HG02610 (cell line): ENCODE data around the gene TUBG2.
A peak's percentile ranks its signal among the peaks of the same experiment; 100 is the strongest.

Experiments used
- ATAC-seq: cut with Tn5 transposase; IDR thresholded peaks from one replicate; pipeline ENCODE4 v1.9.1; 2021; ENCODE audit warnings: mild to moderate bottlenecking, moderate library complexity; ENCODE audit not compliant: unreplicated experiment

The TUBG2 gene

GRCh38 chr17:42676424-42677011 is 17.4 kb downstream of the TUBG2 start, which contains the start of gene PLEKHH3:
Gene PLEKHH3 (minus strand): TSS chr17:42676994. CDS start chr17:42676563, 431 bp downstream.
- ATAC-seq: no peak

GRCh38 chr17:42677012-42677857 is 18.2 kb downstream of the TUBG2 start:
- peak; percentile 72 for ATAC-seq

- ATAC-seq: no peak
Observed at GRCh38 chr17:42677921-42678781, 19.1 kb downstream of the TUBG2 start.

- ATAC-seq: no peak
Observed at GRCh38 chr17:42678951-42679491, 19.9 kb downstream of the TUBG2 start.

GRCh38 chr17:42679492-42680330 is 20.6 kb downstream of the TUBG2 start:
- no peak for ATAC-seq

GRCh38 chr17:42680331-42680808 is 21.3 kb downstream of the TUBG2 start:
- ATAC-seq: no peak

GRCh38 chr17:42681976-42682721 is 23.1 kb downstream of the TUBG2 start, which contains the start of gene CNTNAP1:
Gene CNTNAP1 (plus strand): TSS chr17:42682531. CDS start chr17:42682830, 299 bp downstream.
- ATAC-seq: no peak

GRCh38 chr17:42682722-42683403 is 23.8 kb downstream of the TUBG2 start:
- no peak for ATAC-seq

- no peak for ATAC-seq
Observed at GRCh38 chr17:42683407-42684034, 24.4 kb downstream of the TUBG2 start.

GRCh38 chr17:42684929-42685556 is 26.0 kb downstream of the TUBG2 start:
- ATAC-seq: no peak

GRCh38 chr17:42685831-42686230 is 26.7 kb downstream of the TUBG2 start:
- ATAC-seq: no peak

GRCh38 chr17:42686520-42687128 is 27.5 kb downstream of the TUBG2 start:
- no peak for ATAC-seq

- ATAC-seq: no peak
Observed at GRCh38 chr17:42687707-42688320, 28.7 kb downstream of the TUBG2 start.

GRCh38 chr17:42690596-42690995 is 31.5 kb downstream of the TUBG2 start:
- ATAC-seq: no peak

- no peak for ATAC-seq
Observed at GRCh38 chr17:42691021-42691545, 32.0 kb downstream of the TUBG2 start.

GRCh38 chr17:42692489-42692888 is 33.4 kb downstream of the TUBG2 start:
- ATAC-seq: no peak

GRCh38 chr17:42694524-42694923 is 35.4 kb downstream of the TUBG2 start:
- no peak for ATAC-seq
